Erythroblast (primary cell): Measurements from ENCODE around the gene YPEL2.

Source experiments
- GATA1 ChIP-seq: IDR thresholded peaks from 2 replicates; pipeline ENCODE4 v1.6.1; 2011; ENCODE audit warnings: low read depth, mild to moderate bottlenecking, control low read depth, low read length, moderate library complexity
- POLR2A ChIP-seq: IDR thresholded peaks from 2 replicates; pipeline ENCODE4 v1.6.1; 2011; ENCODE audit warnings: mild to moderate bottlenecking, low read length

DNA sequence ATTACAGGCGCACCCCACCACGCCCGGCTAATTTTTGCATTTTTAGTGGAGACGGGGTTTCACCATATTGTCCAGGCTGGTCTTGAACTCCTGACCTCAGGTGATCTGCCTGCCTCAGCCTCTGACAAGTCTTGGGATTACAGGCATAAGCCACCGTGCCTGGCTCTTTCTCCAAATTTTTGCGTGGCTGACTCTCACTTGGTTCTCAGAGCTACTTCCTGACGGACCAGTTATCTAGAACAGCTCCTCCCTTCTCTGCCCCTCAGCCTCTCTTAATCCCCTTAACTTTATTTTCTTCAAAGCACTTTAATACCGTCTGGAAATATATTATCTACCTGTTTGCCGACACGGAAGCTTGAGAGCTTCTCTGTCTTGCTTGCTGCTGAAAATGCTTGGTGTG is 4.2 kb downstream of the YPEL2 start:
- TF ChIP-seq POLR2A (no peak), GATA1 (no peak)
